Left cardiac atrium (tissue), 4 donors: ENCODE data around the gene PRKAR2B. TPM values are rescaled to one million over a fixed set of nuclear protein-coding genes. Genes with fewer than 3 reads are reported as not detected.

ENCODE experiments used
- ATAC-seq, 2 donors: fragments of 200-7000 bp; cut with Tn5 transposase; one replicate each; pipeline ENCODE4 v1.9.1; 2020; ENCODE audit warnings: mild to moderate bottlenecking in 2 of 2, moderate library complexity in 2 of 2
- DNase-seq: peaks from one replicate; pipeline ENCODE4 v3.0.0-alpha.2; 2020
- intact Hi-C, 2 donors: fragments of 100-400 bp; cut with DNase I; formaldehyde crosslinking; loops; one replicate each; pipeline versions ENCODE4 v1.14.1 to v1.15.1; 2022 to 2023
- total RNA-seq, 2 donors: library from RNA; stranded (reverse); fragmentation: NEBNext Ultra II Directional; extraction: Animal tissue kit (Norgen Biotek cat#: 25700); gene quantifications; one replicate each; pipeline ENCODE4 v1.2.1, GENCODE V29; 2021
- donor health status: DM: no; HTN: yes; CAD: no.
- donor health status: DM: no; HTN: yes; CAD: no; lungs with severe emphysema.
- donor health status: DM: yes; HTN: yes; CAD: no.
- donor health status: Dilated cardiomyopathy.

PRKAR2B gene
- total RNA-seq, 2 donors from 2014 or later = 52.2 to 78.2 TPM

DNA sequence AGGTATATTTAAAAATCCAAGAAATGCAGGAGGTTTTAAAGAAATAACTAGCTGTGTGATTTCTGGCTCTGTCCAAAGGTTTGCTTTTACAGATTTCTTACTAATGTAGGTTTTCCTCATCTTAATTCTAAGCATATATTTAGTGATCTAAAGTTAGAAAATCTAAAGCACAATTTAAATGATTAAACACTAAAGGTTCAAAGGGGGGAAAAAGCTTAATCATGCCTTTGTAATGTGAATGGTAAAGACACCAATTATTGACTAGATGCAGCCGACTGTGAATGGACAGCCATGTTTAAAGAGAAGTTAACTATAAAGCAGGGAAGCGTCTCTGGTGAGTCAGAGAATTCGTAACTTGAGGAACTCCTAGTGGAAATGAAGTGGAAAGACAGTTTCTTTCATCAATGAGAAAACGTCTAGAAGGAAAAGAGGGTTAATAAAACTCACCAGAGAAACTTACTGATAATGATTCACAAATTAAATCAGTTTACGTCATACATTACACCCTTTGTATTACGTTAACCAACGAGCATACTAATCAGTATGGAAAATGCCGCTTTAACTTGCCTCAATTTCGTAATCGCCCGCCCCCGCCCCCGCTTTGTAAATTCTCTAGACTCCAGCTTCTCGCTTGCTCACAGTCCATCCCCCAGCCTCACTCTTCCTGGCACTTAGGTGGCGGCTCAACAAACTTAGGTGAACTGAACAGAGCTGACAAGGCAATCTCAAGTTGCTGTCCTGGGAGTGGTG lies 123.2 kb downstream of the PRKAR2B start:
- DNase-seq (peak; percentile 67), ATAC-seq (peak; percentile 0 to 22)
- intact Hi-C loops = no loop called here

DNA sequence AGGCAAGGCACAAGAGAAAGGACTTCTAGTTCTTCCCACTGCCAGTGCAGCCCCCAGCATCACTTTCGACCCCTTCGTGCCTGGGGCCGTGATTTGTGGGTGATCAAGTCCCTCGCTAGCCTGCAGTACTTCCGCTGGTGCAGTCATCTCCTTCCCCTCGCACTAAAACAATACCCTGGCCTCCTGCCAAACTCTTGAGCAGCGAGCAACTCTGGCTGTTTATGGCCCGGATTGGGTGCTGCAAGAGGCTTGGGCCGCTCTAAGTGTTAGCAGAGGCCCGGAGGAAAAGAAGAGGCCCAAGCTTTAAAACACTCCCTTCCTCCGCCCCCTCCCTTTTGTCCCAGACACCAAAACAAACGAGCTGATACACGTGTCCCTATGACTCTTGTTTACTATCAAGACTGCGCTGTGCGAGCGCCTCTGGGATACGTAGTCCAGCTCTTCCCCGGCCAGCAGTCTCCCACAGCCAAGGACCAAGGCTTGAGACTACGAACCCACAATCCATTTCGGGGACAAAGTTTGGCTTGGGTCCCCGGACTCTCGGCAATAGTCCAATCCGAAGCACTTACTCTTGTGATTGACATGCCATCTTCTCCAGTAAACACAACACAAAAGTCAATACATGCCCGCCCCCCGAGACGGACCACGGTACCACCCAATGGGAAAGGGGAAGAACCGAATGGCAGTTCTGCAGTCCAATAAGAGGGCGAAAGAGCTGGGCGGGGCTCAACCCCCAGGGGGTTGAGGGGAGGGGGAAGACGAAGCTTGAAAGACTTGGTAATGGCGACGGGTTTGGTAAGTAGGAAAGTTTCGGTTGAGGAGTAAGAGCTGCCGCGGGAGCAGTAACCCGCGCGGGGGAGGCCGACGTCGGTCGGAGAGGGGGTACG lies 124.0 kb downstream of the PRKAR2B start, which contains the start of gene HBP1:
HBP1 (plus strand) TSS at position 771 of the 887 bp plus-strand sequence. CDS start 10,891 bp downstream, outside the sequence.
- DNase-seq (peak; percentile 99), ATAC-seq (peak; percentile 91 to 95)
- intact Hi-C loops = no loop called here

DNA sequence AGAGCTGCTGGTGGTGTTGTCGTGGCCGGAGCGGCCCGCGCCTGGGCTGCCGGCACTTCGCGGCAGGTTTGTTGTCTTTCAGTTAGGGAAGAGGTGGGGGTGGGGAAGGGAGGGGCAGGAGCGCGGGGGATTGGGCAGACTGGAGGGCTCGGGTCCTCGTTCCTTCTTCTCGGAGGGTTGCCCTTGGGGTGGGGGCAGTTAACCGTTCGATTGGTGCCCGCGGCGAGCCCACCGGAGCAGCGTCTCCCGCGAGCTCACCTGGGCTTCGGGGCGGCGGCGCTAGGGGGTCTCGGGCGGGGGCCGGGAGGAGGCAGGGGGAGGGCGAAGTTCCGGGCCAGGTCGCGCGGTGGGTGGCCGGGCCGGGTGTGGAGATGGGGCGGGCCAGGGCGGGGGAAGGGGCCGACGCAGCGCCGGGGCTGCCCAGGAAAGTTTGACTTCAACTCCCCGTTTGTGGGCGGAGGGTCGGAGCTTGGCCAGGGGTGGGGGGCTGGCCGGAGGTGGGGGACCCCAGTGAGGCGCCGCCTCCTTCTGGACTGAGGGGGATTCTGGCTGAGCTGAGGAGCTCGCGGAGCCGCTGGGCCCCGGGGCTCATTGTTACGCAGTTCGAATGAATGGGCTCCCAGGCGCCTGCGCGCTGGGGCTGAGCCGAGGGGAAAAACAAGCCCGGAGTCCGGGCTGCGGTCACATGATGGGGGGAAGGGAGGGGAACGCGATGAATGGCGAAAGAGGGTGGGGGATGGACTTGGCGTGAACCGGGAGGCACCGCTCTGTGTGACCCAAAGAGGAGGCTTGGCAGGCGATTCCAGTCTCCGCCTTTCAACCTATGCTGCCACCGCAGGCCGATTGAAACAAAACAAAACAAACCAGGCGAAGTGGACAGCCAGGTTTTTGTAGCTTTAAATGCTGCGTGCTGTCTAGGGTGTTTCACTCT lies 124.9 kb downstream of the PRKAR2B start:
- intact Hi-C loops = no loop called here
- peak; percentile 79 to 81 for ATAC-seq

DNA sequence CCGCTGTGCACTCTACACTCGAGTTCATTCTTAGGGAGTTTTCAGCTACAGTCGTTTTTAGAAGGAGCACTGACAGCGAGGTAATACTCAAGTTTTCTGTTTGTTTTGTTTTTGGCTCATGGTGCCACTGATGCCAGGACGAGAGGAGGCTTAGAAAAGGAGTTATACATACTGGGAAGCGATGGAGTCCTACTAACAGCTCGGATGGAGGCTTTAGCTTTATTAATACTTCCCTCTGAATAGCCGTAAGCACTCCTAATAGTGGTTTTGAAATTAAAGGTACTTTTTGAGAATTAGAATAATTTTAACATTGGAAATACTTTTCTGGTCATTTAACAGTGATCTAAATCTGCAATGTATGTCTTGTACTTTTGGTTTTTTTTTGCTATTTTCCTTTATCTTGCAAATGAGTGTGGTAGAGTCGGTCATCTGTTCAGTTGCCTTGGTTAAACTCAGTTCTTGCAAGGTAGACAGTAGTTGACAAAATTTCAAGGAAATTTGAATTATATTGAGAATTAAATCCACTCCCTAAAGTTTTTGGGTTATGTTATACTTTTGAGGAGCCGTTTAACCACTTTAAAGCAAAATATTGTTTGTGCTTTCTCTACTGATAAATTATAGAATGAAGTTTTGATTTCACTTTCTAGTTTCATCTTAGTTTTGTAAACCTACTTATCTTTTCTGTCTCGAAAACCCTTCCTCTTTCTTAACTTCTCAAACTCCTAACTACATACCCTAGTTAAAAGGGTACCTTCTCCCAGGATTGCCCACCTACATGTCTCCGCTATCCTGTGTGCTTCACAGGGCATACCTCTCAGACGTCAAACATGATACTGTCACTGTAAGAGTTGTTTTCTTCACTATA lies 125.8 kb downstream of the PRKAR2B start:
- DNase-seq (no peak), ATAC-seq (no peak)
- intact Hi-C loops = no loop called here

More for the DNA sequence above, 124.9 kb downstream of the PRKAR2B start:
- DNase-seq = peak; percentile 98

DNA sequence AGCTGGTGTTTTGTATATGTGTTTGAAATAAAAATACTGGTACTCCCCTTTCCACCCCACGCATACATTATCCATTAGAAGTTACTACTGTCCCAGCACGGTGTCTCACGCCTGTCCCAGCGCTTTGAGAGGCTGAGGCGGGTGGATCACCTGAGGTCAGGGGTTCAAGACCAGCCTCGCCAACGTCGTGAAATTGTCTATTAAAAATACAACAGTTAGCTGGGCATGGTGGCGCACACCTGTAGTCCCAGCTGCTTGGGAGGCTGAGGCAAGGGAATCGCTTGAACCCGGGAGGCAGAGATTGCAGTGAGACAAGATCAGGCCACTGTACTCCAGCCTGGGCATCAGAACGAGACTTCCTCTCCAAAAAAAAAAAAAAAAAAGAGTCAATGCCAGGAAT lies 127.0 kb downstream of the PRKAR2B start:
- DNase-seq (no peak), ATAC-seq (no peak)
- intact Hi-C loops = no loop called here

DNA sequence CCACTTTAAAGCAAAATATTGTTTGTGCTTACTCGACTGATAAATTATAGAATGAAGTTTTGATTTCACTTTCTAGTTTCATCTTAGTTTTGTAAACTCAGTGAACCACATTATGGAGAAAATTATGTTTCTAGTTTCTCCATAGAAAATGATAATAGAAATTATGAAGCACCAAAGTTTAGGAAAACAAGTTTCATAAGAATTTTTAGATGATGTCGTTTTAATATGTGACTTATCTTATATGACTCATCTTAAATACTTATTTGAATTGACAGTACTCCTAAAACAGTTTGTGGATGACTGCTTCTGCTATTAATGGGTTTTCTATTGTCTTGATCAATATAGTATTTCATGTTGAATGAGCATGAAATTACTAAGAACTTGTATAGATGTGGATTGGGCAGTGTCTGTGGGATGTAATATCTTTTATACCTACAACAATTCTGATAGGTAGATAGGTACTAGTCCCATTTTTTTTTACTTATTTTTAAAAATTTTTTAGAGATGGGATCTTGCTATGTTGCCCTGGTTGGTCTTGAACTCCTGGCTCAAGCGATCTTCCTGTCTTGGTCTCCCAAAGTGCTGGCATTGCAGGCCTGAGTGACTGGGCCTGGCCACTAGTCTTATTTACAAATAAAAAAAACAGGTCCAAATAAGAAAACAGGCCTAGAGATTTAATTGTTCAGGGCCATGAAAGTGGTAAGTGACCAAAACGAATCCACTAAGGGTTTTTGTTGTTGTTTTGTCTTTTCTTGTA lies 127.9 kb downstream of the PRKAR2B start:
- intact Hi-C loops = no loop called here
- ATAC-seq (no peak), DNase-seq (no peak)

DNA sequence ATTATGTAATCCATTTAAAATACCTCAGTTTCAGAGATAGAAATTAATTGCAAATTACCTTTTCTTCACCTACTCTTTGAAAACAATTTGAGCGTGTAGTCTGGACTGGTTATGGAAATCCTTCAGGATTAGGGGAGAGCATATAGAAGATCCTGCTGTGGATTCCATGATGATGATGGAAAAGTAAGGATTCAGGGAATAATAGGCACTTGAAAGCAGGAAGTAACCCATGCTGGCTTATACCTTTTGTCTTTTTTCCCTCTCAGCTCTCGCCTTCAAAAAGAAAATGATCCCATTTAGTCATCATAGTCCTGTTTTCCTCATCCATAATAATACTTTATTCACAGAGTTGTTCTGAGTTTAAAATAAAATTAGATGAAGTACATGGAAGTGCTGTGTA lies 128.7 kb downstream of the PRKAR2B start:
- ATAC-seq (no peak), DNase-seq (no peak)
- intact Hi-C loops = no loop called here

DNA sequence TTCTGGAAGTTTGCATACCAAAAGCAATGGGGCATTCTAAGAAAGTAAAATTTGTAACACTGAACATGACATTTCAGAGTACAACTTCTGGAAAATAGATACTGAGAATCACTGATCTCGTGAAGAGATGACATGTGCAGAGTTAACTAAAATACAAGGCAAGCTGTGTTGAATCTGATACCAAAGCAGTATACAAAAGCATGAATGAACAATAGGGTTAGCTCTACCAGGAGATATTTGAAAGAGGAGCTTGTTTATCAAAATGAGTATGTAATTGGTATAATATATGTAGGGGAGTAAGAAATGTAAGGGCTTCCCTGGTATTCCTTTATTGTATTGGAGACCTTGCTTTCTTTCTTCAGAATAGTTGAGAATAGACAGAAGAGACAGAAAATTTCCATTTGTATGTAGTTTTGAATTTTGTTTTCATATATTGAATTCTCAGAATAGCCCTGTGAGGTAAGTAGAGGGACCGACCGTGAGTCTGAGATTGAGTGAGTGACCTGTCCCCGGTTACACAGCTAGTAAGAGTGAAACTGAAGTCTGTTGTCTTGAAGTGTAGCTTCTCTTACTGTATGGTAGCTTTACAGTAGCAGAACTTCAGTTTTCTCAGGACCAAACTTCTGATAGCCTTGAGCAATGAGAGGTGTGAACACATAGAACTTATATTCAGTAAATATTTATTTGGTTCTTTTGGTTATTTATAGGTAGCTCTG lies 129.3 kb downstream of the PRKAR2B start:
- intact Hi-C loops = no loop called here
- ATAC-seq (no peak), DNase-seq (no peak)

DNA sequence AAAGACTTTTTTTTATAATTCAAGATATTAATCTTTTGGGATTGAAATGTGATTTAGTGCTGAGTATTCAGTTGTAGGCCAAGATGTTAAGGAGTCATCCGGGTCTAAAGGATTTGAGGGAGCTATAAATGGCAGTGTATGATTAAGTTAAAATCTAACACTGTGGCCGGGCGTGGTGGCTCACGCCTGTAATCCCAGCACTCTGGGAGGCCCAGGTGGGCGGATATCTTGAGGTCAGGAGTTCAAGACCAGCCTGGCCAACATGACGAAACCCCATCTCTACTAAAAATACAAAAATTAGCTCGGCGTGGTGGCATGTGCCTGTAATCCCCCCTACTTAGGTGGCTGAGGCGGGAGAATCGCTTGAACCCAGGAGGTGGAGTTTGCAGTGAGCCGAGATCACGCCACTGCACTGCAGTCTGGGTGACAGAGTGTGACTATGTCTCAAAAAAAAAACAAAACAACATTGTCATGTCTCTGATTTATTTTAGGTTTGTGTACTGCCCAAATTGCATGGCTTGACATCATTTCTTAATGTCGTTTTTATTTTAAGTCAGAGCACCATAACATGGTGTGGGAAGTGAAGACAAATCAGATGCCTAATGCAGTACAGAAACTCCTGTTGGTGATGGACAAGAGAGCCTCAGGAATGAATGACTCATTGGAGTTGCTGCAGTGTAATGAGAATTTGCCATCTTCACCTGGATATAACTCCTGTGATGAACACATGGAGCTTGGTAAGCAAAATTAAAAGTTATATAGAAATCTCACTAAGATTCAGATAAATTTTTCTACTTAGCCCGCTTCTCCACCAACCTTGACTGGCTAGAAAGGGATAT lies 135.0 kb downstream of the PRKAR2B start:
- intact Hi-C loops = no loop called here
- ATAC-seq (peak in 1 of 2 donors; percentile 72), DNase-seq (no peak)

DNA sequence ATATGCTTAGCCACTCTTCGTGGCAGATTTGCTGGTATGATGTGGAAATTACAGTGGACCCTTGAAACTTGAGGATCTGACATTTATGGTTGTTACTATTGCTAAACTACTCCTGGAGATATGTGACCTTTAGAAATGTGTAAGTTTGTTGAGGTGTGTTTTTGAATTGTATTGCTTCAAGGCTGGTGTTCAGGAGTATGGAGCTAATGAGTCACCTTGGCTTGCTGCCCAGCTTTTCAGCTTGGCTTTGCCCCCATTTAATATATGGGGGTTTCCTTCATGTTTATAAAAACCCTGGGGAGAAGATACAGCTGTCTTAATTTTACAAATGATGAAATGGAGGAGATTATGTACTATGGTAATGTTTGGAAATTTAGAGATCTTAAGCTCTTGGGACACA lies 135.9 kb downstream of the PRKAR2B start:
- DNase-seq (peak; percentile 45), ATAC-seq (peak; percentile 27 to 51)
- intact Hi-C loops = no loop called here

DNA sequence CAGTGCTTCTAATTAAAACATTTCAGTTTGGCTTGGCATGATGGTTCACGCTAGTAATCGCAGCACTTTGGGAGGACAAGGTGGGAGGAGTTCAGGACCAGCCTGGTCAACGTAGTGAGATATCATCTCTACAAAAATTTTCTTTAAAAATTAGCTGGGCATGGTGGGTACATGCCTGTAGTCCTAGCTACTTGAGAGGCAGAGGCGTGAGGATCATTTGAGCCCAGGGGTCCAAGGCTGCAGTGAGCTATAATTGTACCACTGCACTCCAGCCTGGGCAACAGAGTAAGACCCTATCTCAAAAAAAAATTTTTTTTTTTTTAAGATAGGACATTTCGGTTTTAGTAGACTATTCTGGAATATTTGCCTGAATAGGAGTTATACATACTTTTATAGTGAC lies 136.7 kb downstream of the PRKAR2B start:
- DNase-seq = no peak
- ATAC-seq = no peak
- intact Hi-C loops = no loop called here

DNA sequence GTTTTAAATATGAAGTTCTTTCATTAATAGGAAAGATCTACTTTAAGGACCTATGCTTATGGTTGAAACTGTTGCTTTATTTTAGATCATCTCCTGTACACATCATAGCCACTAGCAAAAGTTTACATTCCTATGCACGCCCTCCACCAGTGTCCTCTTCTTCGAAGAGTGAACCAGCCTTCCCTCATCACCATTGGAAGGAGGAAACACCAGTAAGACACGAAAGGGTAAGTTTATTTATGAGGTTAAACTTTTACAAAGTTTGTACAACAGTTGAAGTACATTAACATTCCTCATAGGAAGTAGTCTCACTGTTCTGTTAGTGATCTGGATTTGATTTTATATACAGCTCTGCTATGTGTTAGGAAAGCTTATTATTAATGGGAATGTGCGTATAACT lies 141.2 kb downstream of the PRKAR2B start:
- DNase-seq = no peak
- ATAC-seq = no peak
- intact Hi-C loops = no loop called here

DNA sequence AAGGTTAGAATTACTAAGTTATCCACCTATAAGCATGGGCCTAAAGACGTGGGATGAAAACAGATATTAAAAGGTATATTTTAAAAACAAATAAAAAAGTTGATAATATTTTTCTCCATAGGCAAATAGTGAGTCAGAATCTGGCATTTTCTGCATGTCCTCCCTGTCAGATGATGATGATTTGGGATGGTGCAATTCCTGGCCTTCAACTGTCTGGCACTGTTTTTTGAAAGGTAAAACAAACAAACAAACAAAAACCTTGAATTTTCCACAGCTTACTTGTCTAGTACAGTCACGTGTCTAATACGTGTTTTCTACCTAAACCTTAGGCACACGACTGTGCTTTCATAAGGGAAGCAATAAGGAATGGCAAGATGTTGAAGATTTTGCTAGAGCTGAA lies 141.7 kb downstream of the PRKAR2B start:
- DNase-seq (no peak), ATAC-seq (no peak)
- intact Hi-C loops = no loop called here

DNA sequence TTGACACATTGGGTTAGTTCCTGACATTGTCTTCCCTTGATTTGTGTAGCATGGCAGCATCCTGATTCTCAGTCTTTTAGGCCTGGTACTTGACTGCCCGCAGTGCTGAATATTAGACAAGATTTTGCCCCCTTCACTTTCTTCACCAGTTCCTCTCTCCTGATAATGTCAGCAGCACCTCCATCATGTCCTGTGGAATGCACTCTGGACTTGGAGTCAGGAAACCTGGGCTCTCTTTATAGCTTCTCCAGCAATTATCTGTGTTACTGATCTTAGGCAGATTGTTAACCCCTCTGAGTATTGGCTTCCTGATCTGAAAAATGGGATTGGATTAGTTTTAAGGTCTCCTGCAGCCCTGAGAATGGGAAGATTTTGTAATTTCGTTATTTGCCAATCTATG lies 143.3 kb downstream of the PRKAR2B start:
- DNase-seq (no peak), ATAC-seq (no peak)
- intact Hi-C loops = no loop called here

DNA sequence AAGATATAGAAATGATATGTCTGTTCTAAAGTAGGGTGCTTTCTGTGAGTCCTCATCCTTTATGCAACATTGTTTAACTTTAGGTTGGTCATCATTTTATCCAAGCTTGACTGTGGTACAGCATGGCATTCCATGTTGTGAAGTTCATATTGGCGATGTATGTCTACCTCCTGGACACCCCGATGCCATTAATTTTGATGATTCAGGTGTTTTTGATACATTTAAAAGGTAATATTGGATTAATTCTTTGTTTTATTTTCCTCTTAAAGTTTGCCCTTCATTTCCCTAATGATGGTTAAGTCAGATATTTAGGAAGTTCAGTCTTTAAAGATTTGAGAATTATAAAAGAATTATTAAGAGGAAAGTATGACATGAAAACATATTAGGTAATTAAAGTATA lies 145.6 kb downstream of the PRKAR2B start:
- intact Hi-C loops = loop anchor here in 1 of 2 donors (10.0 kb wide), 1 partner anchor 535 kb away; no protein-coding TSS in a partner anchor
- ATAC-seq = no peak
- DNase-seq = no peak

DNA sequence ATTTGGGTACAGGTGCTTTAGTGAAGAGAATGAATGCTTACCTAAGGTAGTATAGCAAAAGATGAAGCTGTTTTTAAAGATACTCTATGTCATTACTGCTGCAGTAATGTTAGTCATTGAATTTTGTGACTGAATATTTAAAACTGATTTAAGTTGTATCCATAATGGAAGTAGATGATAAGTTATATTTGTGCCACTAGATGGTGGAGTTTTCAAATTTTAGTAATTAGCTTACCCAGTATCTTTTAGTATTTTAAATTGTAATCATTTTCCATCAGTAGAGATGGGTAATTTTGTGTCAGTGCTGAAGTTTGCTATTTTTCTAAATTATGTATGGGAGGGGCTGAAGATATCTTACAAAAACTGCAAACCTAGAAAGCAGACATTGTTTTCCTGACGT lies 149.5 kb downstream of the PRKAR2B start:
- DNase-seq (no peak), ATAC-seq (no peak)
- intact Hi-C loops = loop anchor here in 1 of 2 donors (10.0 kb wide), 1 partner anchor 531 kb away; no protein-coding TSS in a partner anchor
